Activated T-cell treated with anti-CD3 and anti-CD28 coated beads for 4 hours (primary cell): ENCODE results near the gene GET4.
"Not testable (repeated sequence)": the region's sequence is repeated elsewhere in the genome, so short reads cannot be mapped to it uniquely, and the experiment has no call there.

Experiments used
- DNase-seq: peaks from one replicate; pipeline ENCODE4 v3.0.0-alpha.2; 2020

Gene GET4

DNA sequence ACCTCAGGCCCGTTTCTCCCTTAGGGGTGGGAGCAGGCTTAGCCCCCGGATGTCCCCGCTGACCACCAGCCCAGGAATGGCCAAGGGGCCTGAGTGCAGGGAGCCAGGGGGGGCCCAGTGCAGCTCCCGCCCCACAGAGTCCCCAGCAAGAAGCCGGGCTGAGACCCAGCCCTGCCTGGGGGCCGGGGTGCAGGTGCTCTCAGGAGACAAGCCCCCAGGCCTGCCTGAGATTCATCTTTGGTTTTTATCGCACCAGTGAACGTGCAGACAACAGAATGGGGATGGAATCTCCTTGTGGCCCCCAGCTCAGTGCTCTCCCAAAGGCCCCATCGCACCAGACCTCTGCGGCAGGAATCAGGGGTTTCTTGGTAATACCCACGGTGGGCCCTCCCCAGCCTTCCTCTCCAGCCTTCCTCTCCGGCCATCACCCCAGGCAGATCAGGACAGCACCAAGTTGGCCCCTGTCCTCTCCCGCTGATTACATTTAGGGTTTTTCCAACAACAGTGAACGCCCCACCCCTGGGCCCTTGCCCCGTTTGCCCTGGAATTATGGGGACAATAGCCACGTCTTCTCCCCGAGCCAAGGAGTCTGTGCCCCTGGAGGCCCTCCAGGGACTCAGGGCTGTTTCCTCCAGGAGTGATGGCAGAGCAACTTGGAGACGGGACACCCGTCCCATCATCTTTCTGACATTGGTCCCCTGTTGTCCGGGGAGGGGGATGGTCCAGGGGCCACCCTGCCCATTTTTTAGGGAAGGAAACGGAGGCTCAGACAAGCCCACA lies 55.7 kb downstream of the GET4 start:
- no peak for DNase-seq

DNA sequence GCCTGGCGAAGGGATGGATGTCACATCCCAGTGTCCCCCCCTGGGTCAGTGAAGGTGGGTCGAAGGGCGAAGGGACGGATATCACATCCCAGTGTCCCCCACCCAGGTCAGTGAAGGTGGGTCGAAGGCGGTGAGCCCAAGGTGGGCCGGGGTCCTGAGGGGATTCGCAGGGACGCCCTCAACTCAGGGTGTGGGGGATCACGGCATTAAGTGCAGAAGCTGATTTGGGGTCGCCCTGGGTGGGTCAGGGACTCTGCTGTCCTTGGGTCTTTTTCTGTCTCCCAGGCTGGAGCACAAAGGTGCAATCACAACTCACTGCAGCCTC lies 56.3 kb downstream of the GET4 start:
- DNase-seq = no peak

DNA sequence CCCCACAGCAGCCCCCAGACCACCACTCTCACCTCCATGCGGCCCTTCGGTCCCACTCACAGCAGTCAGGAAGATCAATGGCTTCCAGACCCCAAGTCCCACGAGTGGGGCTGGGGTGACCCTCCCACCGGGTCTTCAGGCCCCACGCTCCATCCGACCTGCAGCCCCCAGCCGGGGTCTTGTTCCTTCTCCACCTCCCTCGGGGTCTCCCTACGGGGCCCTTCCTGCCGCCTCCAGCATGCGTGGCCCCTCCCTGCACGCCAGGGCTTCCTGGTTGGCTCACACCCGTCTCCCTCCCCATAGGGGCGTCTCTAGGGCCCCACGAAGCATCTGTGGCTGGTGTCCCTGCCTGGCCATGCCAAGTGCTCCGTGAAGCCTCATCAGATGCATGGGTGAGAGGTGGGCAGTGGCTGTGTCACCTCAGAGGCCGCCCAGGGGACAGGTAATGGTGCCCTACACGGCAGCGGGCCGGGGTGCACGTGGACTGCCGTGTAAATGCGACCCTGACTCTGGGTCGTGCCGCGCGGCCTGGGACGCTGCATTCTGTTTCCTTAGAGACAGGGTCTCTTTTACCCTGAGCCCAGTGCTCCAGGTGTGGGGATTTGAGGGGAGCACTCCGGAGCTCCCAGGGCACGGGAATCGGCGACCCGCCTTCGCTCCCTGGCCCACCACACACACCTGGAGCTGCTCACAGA lies 58.3 kb downstream of the GET4 start:
- no peak for DNase-seq

DNA sequence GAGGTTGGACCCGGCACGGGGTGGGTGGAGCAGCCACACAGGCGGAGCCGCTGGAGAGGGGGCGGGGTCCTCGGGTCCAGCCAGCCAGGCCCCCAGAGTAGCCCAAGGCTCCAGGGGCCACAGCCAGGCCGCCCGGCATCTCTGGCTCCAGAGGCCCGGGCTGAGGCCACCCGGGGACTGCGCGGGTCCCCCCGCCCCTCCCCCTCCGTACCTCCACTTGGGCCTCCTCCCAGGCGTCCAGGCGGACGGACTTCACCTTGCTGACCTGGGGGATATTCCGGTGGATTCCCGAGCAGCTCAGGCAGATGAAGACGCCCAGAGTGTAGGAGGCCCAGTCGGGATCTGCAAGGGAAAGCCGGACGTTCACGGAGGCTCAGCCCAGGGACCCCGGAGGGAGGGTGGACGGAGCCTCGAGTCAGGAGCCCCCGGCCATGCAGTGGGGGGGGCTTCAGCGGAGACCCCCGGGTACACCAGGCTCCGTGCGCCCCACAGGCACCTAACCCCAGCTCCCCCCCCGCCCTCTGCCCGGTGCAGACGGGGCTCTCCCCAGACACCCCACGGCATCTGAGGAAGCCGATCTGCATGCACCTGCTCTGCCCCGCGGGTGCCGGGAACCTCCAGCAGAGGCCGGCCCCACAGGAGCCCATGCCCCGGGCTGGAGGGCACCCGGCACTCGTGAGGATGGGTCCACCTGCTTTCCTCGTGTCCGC lies 59.0 kb downstream of the GET4 start:
- DNase-seq = no peak

DNA sequence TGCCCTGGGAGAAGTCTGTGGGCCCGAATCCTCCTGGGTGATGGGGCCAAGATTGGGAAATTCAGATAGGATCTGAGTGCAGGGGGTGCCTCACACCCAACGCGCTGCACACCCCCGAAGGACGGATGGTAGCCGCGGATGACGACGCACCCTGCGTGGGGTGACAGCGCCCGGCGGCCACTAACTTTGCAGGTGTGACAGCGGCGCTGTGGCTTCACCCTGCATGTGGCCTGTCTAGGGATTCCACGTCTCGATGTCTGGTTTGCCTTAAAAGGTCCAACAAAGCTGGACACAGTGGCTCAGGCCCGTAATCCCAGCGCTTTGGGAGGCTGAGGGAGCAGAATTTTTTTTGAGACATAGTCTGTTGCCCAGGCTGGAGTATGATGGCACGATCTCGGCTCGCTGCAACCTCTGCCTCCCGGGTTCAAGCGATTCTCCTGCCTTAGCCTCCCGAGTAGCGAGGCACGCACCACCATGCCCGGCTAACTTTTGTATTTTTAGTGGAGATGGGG lies 59.6 kb downstream of the GET4 start:
- DNase-seq = no peak

DNA sequence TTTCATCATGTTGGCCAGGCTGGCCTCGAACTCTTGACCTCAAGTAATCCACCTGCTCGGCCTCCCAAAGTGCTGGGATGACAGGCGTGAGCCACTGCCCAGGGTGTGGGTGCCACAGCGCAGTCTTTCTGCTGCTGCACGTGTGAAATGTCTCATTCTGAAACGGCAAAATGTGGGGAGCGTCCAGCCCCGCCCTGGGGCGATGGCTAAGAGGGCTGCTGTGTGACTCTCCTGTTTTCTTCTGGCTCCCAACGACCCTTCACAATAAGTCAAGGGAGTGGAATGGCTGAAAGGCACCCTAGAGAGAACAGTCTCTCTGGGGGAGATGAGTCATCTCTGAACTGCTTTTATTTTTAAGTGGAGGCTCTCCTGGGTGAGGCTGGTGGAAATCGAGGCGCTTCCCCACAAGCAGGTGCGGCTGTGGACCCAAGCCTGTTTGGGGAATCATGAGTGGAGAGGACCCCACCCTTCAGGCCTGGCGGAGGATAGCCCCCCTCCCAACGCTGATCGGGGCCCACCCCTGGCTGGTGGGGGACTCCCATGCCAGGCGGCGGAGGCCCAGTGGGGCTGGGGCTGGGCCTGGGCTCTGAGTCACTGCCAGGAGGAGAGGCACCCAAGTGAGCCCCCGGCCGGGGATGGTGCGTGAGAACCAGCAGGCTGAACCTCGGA lies 60.2 kb downstream of the GET4 start:
- DNase-seq = no peak

DNA sequence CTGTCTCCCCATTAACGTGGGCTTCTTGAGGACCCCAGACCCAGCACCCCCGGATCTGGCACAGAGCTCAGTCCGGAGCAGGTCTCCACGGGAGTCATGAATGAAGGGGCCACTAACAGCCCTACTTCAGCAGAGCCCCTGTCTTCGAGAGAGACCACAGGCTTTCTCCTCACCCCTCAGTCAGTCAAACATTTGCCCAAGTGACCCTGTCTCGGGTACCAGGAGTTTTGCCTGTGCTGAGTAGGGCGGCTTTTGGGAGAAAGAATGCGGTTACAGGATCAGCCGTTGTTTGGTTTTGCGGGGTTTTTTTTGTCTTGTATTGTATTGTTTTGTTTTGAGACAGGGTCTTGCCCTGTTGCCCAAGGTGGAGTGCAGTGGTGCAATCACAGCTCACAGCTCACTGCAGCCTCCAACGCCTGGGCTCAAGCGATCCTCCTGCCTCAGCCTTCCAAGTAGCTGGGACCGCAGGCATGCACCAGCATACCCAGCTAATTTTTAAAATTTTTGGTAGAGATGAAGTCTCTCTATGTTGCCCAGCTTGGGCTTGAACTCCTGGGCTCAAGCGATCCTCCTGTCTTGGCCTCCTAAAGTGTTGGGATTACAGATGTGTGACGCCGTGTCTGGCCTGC lies 61.6 kb downstream of the GET4 start:
- DNase-seq = no peak

DNA sequence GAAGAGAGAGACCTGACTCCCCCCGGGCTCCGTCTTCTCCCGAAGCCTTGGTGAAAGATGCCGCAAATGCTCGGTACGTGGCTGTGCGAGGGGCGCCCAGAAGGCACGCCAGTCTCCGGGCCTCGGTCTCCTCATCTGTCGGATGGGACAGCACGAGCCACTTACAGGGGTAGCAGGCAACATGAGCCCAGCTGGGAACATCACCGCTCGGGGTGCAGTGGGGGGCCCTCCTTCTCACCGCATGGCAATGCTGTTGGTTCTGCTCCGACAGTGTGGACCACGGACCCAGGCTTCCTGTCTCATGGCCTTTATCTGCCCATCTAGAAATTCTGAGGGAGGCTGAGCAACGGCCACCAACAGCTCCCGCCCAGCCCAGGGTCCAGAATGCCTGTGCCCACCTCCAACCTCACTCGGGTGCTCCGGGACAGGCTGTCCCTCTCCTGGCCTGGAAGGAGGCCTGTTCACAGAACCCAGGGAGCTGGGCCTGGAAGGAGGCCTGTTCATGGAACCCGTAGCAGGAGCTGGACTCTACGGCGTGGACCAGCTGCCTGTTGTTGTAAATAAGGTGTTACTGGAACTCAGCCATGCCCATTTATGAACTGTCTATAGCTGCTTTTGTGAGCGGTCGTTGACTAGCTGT lies 62.3 kb downstream of the GET4 start:
- no peak for DNase-seq

DNA sequence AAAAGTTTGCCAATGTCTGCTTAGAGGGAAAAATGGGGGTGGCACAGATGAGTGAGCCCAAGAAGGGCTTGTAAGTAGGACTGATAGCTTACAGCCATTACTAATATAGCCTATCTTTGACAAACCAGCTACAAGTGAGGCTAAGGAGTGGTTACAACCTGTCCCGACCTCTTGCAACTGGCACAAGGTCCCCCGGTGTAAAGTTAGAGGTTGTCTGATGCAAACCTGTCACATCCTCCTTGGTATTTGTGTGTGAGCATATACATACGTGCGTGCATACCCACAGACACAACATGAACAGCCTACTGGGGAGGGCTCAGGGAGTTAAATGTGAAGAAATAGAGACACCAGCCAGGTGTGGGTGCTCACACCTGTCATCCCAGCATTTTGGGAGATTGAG lies 63.5 kb downstream of the GET4 start:
- DNase-seq = no peak

DNA sequence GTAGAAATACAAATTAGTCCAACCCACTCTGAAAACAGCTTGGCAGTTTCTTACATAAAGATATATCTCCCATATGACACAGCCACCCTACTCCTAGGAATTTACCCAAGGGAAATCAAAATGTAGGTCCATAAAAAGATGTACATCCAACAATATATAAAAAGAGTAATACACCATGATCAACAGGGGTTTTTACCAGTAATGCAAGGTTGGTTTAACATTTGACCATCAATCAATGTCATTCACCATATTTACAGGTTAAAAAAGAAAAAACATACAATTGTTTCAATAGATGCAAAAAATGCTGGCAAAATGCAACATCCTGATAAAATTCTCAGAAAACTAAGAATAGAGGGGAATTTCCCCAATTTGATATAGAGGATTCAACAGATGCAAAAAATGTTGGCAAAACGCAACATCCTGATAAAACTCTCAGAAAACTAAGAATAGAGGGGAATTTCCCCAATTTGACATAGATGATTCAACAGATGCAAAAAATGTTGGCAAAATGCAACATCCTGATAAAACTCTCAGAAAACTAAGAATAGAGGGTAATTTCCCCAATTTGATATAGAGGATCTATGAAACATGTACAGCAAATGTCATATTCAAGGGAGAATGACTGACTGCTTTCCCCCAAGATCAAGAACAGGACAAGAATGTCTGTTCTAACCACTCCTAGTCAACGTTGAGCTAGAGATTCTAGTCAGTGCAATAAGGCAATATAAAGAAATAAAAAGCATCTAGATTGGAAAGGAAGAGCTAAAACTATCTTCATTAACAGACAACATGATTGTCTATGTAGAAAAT lies 64.5 kb downstream of the GET4 start:
- no peak for DNase-seq

DNA sequence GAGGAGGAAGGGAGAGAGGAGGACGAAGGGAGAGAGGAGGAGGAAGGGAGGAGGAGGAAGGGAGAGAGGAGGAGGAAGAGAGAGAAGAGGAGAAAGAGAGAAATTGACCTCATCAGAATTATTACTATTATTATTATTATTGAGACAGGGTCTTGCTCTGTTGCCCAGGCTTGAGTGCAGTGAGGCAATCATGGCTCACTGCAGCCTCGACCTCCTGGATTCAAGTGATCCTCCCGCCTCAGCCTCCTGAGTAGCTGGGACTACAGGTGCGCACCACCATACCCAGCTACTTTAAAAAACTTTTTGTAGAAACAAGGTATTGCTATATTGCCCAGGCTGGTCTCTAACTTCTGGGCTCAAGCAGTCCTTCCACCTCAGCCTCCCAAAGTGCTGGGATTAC lies 67.4 kb downstream of the GET4 start:
- not testable (repeated sequence) for DNase-seq

DNA sequence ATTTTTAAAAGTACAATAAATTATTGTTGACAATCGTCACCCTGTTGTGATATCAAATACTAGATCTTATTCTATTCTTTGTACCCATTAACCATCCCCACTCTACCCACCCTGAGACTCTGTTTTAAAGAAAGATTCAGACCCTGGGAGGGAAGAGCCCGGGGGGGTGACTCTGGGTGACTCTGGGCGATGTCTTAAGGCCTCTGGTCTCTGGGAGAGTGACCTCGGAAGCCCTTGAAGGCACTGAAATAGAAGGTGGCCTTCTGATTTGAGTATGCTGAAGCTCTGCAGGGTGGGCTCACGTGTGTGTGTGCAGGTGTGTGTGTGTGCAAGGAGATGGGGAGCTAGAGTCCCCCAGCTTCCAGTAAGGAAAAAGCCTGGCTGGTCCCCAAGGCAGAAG lies 68.4 kb downstream of the GET4 start:
- no peak for DNase-seq

DNA sequence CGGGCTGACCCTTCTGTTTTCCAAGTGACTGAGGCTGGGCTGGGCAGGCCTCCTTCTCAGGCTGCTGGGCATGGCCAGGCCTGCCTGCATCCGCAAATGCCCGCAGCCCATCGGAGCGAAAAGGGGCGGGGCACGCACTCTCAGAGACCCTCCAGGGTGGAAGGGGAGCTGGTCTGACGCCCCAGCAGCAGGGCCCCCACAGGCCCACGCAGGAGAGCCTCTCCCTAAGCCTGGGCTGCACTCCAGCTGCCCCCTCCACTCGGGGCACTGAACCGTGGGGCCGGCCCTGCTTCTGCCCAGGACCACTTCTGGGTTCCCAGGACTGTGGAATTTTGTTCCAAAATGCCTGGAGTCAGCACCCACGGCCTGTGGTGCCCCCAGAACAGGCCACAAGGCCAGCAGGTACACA lies 68.8 kb downstream of the GET4 start:
- DNase-seq = no peak

DNA sequence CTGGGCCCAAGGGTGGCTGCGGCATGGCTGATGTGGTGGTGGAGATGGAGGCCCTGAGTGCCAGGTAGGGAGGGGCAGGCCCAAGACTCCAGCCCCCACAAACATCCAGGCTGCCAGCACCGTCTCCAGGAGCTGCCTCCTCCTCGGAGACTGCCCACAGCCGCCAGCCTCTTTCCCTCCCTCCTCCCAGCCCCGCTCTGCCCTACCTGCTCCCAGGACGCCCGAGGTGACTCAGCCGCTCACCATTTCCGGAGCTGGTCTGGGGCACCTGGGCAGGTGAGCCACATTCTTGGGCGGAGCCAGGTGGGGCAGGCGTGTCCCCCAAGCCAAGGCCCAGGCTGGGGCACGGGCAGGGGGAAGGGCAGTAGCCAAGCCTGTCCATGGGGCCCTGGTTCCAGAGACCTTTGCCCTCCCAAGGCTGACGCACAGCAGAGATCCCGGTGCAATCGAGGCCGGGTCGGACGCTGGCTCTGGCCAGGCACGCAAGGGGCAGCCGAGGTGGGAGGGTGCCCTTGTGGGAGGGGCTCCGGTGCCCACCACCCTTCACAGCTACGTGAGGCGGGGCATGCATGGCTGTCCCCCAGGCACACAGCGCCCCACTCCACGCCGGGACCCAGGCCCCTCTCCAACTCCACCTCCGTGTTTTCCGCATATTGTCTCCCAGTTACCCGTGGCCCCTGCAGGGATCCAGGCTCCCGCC lies 69.4 kb downstream of the GET4 start:
- DNase-seq = no peak
